D721Med (cell line): ENCODE measurements around the gene NEGR1.
"Not testable (repeated sequence)": the region's sequence is repeated elsewhere in the genome, so short reads cannot be mapped to it uniquely, and the experiment has no call there.

ENCODE experiments used
- DNase-seq: peaks from one replicate; pipeline ENCODE4 v3.0.0; 2011; ENCODE audit warnings: low spot score; ENCODE audit not compliant: insufficient read length
- FAIRE-seq: peaks from 2 replicates; lab custom pipeline; 2011; peaks lifted over from hg19 to GRCh38; lab: Jason Lieb, UNC
- CTCF ChIP-seq: IDR thresholded peaks from 2 replicates; pipeline ENCODE4 v1.5.1; 2012; ENCODE audit warnings: mild to moderate bottlenecking, control low read depth; ENCODE audit not compliant: insufficient read depth; ENCODE audit errors: missing control alignments

Gene NEGR1

GRCh38 chr1:71914626-71915025 lies 367.7 kb downstream of the NEGR1 start:
- TF ChIP-seq CTCF, result no peak
- DNase-seq (no peak), FAIRE-seq (no peak)

GRCh38 chr1:71908871-71909390 lies 373.4 kb downstream of the NEGR1 start:
- DNase-seq (no peak), FAIRE-seq (no peak)
- TF ChIP-seq CTCF, result no peak

GRCh38 chr1:71908303-71908702 lies 374.0 kb downstream of the NEGR1 start:
- no peak for TF ChIP-seq CTCF

GRCh38 chr1:71899881-71900280 lies 382.5 kb downstream of the NEGR1 start:
- FAIRE-seq (no peak), DNase-seq (no peak)
- TF ChIP-seq CTCF, result no peak

More at GRCh38 chr1:71908303-71908702, 374.0 kb downstream of the NEGR1 start:
- no peak for FAIRE-seq
- no peak for DNase-seq

- DNase-seq, FAIRE-seq: not testable (repeated sequence)
Measured at GRCh38 chr1:71888166-71888565, 394.2 kb downstream of the NEGR1 start.

- TF ChIP-seq CTCF, result no peak
- no peak for FAIRE-seq
- no peak for DNase-seq
Measured at GRCh38 chr1:71885171-71885570, 397.2 kb downstream of the NEGR1 start.

GRCh38 chr1:71882637-71883036 lies 399.7 kb downstream of the NEGR1 start:
- DNase-seq, result no peak

More at GRCh38 chr1:71882637-71883036, 399.7 kb downstream of the NEGR1 start:
- TF ChIP-seq CTCF, result no peak
- FAIRE-seq, result no peak
